ENCODE measurements around the gene MOB4. TPM values are rescaled to one million over a fixed set of nuclear protein-coding genes. Genes with fewer than 3 reads are reported as not detected.

Gene MOB4
- total and polyA plus RNA-seq, 10 donors = 15.5 to 38.3 (median 23.7) TPM

DNA sequence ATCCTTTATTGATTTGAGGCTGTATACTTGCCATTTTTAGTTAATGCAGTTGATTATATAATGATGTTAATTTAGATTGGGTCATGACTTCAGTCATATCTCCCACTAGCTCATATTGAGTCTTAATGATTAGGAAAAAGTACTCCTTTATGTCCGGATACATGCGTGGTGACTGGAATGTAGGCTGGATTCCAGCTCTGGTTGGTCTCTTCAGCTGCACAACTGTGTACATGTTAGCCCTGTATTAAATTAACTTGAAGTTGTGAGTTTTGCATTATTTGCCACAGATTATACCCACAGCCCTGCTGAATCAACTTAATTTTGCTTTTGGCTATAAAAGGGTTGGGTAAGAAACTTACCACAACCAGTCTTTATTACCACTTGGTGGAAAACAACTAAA, 22.5 kb downstream of the MOB4 start:
- intact Hi-C loops (cut with DNase I; ENCODE audit: low total_unique reads) = no loop called here
- no peak for DNase-seq
- Histone ChIP-seq H3K27me3 (replicated peaks in 1 of 7) (no peaks in the 10 kb centered on the region), H3K9me3 (no peaks in the 10 kb centered on the region), H3K36me3 (peaks cover 0 to 98% (median 47%) of the 10 kb centered on the region in 6 donors), H3K27ac (peak overlapping the region in 1 of 8 donors; percentile 39), H3K4me3 (no peak overlapping the region), H3K4me1 (peaks cover 0 to 46% (median 14%) of the 10 kb centered on the region in 6 donors)
- TF ChIP-seq POLR2A (IDR thresholded peaks at IDR 0.05) = no peak
- WGBS, 5 donors = 65 to 84% (median 79%) methylated on average over 2 of the region's 2 CpGs

DNA sequence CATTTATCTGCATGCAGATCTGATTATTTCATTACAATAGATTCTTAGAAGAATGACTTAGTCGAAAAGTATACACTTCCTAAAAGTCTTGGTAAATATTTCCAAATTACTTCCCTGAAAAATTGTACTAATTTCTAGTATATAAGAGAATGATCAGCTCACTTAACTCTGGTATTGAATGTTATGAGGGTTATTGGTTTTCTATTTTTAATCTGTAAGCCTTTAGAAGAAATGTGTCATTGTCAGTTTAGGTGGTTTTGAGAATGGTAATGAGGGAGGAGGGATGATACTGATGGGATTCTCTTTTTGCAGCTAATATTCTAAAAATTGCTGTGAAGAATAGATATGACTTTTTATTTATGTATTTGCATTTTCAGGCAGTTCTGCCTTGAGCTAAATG, 23.9 kb downstream of the MOB4 start:
- Histone ChIP-seq H3K36me3 (peaks cover 0 to 100% (median 57%) of the 10 kb centered on the region in 6 donors), H3K27me3 (replicated peaks in 1 of 7) (no peaks in the 10 kb centered on the region), H3K4me1 (peaks cover 0 to 33% (median 5%) of the 10 kb centered on the region in 6 donors), H3K27ac (no peak overlapping the region), H3K9me3 (no peaks in the 10 kb centered on the region), H3K4me3 (no peak overlapping the region)
- TF ChIP-seq CTCF (IDR thresholded peaks at IDR 0.05 in 8 of 11, conservative IDR thresholded peaks at IDR 0.05 in 3 of 11) (no peak), POLR2AphosphoS5 (IDR thresholded peaks at IDR 0.05) (no peak), POLR2A (IDR thresholded peaks at IDR 0.05) (no peak)
- WGBS, 5 donors = 67 to 88% (median 79%) methylated on average over 1 of the region's 1 CpG
- intact Hi-C loops (cut with DNase I; ENCODE audit: low total_unique reads) = no loop called here
- no peak for DNase-seq

DNA sequence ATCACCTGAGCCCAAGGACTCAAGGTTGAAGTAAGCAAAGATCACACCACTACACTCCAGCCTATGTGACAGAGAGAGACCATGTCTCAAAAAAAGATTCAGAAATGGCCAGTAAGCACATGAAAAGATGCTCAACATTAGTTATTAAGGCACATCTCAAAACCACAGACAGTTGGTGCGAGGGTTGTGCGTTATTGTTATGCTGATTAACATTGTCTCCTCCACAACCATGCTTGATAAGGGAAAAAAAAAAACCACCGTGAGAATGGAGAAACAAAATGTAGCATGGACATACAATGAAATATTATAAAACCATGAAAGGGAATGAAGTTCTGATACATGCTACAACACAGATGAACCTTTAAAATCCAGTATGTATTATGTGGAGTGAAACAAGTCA, 27.3 kb downstream of the MOB4 start:
- Histone ChIP-seq H3K4me1 (peaks cover 0 to 9% (median 2%) of the 10 kb centered on the region in 6 donors), H3K27me3 (replicated peaks in 1 of 7) (no peaks in the 10 kb centered on the region), H3K27ac (no peak overlapping the region), H3K4me3 (no peak overlapping the region), H3K36me3 (peaks cover 0 to 100% (median 58%) of the 10 kb centered on the region in 6 donors), H3K9me3 (no peaks in the 10 kb centered on the region)
- TF ChIP-seq POLR2A (IDR thresholded peaks at IDR 0.05) (no peak), CTCF (IDR thresholded peaks at IDR 0.05 in 8 of 11, conservative IDR thresholded peaks at IDR 0.05 in 3 of 11) (no peak), POLR2AphosphoS5 (IDR thresholded peaks at IDR 0.05) (no peak)
- no peak for DNase-seq
- intact Hi-C loops (cut with DNase I; ENCODE audit: low total_unique reads) = no loop called here
- WGBS, 5 donors = 92 to 99% (median 96%) methylated on average over 3 of the region's 3 CpGs

- Histone ChIP-seq H3K27ac (no peak overlapping the region), H3K36me3 (peaks cover 0 to 100% (median 75%) of the 10 kb centered on the region in 6 donors), H3K4me3 (no peak overlapping the region), H3K27me3 (replicated peaks in 1 of 7) (no peaks in the 10 kb centered on the region), H3K4me1 (no peaks in the 10 kb centered on the region), H3K9me3 (no peaks in the 10 kb centered on the region)
- 90 to 95% (median 92%) methylated on average over 5 of the region's 5 CpGs for WGBS, 5 donors
- intact Hi-C loops (cut with DNase I; ENCODE audit: low total_unique reads) = no loop called here
- TF ChIP-seq POLR2A (IDR thresholded peaks at IDR 0.05) (no peak), POLR2AphosphoS5 (IDR thresholded peaks at IDR 0.05) (no peak), CTCF (IDR thresholded peaks at IDR 0.05 in 8 of 11, conservative IDR thresholded peaks at IDR 0.05 in 3 of 11) (no peak)
- DNase-seq = no peak
Measured at GRCh38 chr2:197547163-197547900, 31.5 kb downstream of the MOB4 start.

All from spleen (tissue), 11 donors.